Upper lobe of left lung (tissue), 4 donors: Measurements from ENCODE around the gene OR2L5.

Experiments used
- CTCF ChIP-seq, 6 experiments: fragments of 450-650 bp in 4 of 6; fragments of 200-600 bp in 2 of 6; sonication (generic) in 2 of 6; IDR thresholded peaks; one replicate each; pipeline ENCODE4 v1.5.1; 2016 to 2019; ENCODE audit warnings: antibody characterized with exemption in 6 of 6
- POLR2A ChIP-seq, 4 donors: fragments of 450-650 bp; IDR thresholded peaks; one replicate each; pipeline ENCODE4 v1.5.1; 2016 to 2017; ENCODE audit warnings: antibody characterized with exemption in 4 of 4, mild to moderate bottlenecking in 2 of 4
- POLR2AphosphoS5 ChIP-seq, 2 donors: sonication (generic); formaldehyde crosslinking; IDR thresholded peaks; one replicate each; pipeline ENCODE4 v1.5.1; 2017; ENCODE audit warnings: antibody characterized with exemption in 2 of 2

GRCh38 chr1:247998811-247999210, 14.6 kb upstream of the OR2L5 start:
- TF ChIP-seq CTCF (IDR thresholded peaks at IDR 0.05) (no peak), POLR2A (IDR thresholded peaks at IDR 0.05) (no peak), POLR2AphosphoS5 (IDR thresholded peaks at IDR 0.05) (no peak)
